H1 (cell line): Measurements from ENCODE around the gene GRID1. TPM values are rescaled to one million over a fixed set of nuclear protein-coding genes. Genes with fewer than 3 reads are reported as not detected.

Source experiments
- CBX5 ChIP-seq: fragments of 300-800, 300-1000 bp; sonication (generic); IDR thresholded peaks from 2 replicates; pipeline ENCODE4 v1.7.1; 2016; ENCODE audit warnings: antibody characterized with exemption, low read length, low read depth
- MAFK ChIP-seq: IDR thresholded peaks from 2 replicates; pipeline ENCODE4 v1.6.1; 2012; ENCODE audit warnings: low read depth, mild to moderate bottlenecking, improper control_type of control experiment, low read length
- NRF1 ChIP-seq: IDR thresholded peaks from 2 replicates; pipeline ENCODE4 v1.6.1; 2011; ENCODE audit warnings: mild to moderate bottlenecking, low read depth, low read length, improper control_type of control experiment
- SAP30 ChIP-seq: fragments of 300-600 bp; sonication (generic); IDR thresholded peaks from 2 replicates; pipeline ENCODE4 v1.7.1; 2012; ENCODE audit warnings: low read length, moderate library complexity, mild to moderate bottlenecking, inconsistent platforms; ENCODE audit not compliant: insufficient read depth, insufficient replicate concordance
- TAF7 ChIP-seq: optimal IDR thresholded peaks from 2 replicates; pipeline ENCODE3; 2011; ENCODE audit warnings: low read depth, mild to moderate bottlenecking, inconsistent platforms, low read length, moderate library complexity, borderline replicate concordance
- ZNF274 ChIP-seq: IDR thresholded peaks from 2 replicates; pipeline ENCODE4 v1.7.0; 2012; ENCODE audit warnings: low read length, borderline replicate concordance; ENCODE audit errors: extremely low read depth
- polyA plus RNA-seq, 7 experiments: library from polyadenylated mRNA; depleted of rRNA in 3 of 7; stranded (reverse) in 5 of 7; unstranded in 2 of 7; fragments of >200 nt in 5 of 7; fragments of 200-250 nt in 2 of 7; gene quantifications; 1 replicate in 5 of 7; 2 replicates in 1 of 7; 4 replicates in 1 of 7; pipeline versions ENCODE4 v1.2.1 to v1.2.3, GENCODE V29; 2011 to 2013; ENCODE audit warnings: missing spikeins in 2 of 7, mixed read lengths in 2 of 7
- total RNA-seq: library from RNA; stranded (reverse); fragmentation: NEBNext Ultra II Directional; extraction: Animal tissue kit (Norgen Biotek cat#: 25700); gene quantifications from 2 replicates; pipeline ENCODE4 v1.2.1, GENCODE V29; 2021
- TF ChIP-seq, protein P1 (sequence below): fragments of 300-600 bp; sonication (generic); IDR thresholded peaks from 2 replicates; pipeline ENCODE4 v1.7.1; 2012; ENCODE audit warnings: low read length, moderate library complexity, mild to moderate bottlenecking, inconsistent platforms; ENCODE audit not compliant: insufficient replicate concordance
- TF ChIP-seq, protein P2 (sequence below), 3 experiments: IDR thresholded peaks; 1 replicate in 2 of 3; 2 replicates in 1 of 3; pipeline versions ENCODE4 v1.5.1 to v1.6.1; 2011; ENCODE audit warnings: low read length in 3 of 3, mild to moderate bottlenecking in 3 of 3, inconsistent platforms in 2 of 3, low read depth in 1 of 3, moderate library complexity in 1 of 3; ENCODE audit not compliant: insufficient read depth in 1 of 3; ENCODE audit errors: control extremely low read depth in 1 of 3

The GRID1 gene
- total and polyA plus RNA-seq, 2 of the 8 experiments (the other 6 are each of a cell fraction or from before 2014, with no cell fraction given), result 0.22 to 0.30 TPM

DNA sequence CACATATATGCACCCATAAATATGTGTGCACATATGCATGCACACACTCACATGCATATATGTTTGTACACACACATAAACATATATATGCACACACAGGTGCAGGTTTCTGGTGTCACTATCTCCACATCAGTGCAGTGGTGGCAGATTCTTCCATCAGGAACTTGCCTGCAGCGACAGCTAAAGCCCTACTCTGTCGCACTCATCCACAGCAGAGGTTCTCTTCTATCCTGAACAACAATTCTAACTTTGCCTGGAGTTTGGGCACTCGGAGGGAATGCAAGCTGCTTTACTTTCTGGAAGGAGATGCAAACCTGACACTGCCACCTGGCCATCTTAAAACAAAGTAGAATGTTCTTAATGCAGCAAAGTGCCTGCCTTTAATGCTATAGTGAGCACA lies 745.8 kb downstream of the GRID1 start (continued):
- TF ChIP-seq, protein P1, sequence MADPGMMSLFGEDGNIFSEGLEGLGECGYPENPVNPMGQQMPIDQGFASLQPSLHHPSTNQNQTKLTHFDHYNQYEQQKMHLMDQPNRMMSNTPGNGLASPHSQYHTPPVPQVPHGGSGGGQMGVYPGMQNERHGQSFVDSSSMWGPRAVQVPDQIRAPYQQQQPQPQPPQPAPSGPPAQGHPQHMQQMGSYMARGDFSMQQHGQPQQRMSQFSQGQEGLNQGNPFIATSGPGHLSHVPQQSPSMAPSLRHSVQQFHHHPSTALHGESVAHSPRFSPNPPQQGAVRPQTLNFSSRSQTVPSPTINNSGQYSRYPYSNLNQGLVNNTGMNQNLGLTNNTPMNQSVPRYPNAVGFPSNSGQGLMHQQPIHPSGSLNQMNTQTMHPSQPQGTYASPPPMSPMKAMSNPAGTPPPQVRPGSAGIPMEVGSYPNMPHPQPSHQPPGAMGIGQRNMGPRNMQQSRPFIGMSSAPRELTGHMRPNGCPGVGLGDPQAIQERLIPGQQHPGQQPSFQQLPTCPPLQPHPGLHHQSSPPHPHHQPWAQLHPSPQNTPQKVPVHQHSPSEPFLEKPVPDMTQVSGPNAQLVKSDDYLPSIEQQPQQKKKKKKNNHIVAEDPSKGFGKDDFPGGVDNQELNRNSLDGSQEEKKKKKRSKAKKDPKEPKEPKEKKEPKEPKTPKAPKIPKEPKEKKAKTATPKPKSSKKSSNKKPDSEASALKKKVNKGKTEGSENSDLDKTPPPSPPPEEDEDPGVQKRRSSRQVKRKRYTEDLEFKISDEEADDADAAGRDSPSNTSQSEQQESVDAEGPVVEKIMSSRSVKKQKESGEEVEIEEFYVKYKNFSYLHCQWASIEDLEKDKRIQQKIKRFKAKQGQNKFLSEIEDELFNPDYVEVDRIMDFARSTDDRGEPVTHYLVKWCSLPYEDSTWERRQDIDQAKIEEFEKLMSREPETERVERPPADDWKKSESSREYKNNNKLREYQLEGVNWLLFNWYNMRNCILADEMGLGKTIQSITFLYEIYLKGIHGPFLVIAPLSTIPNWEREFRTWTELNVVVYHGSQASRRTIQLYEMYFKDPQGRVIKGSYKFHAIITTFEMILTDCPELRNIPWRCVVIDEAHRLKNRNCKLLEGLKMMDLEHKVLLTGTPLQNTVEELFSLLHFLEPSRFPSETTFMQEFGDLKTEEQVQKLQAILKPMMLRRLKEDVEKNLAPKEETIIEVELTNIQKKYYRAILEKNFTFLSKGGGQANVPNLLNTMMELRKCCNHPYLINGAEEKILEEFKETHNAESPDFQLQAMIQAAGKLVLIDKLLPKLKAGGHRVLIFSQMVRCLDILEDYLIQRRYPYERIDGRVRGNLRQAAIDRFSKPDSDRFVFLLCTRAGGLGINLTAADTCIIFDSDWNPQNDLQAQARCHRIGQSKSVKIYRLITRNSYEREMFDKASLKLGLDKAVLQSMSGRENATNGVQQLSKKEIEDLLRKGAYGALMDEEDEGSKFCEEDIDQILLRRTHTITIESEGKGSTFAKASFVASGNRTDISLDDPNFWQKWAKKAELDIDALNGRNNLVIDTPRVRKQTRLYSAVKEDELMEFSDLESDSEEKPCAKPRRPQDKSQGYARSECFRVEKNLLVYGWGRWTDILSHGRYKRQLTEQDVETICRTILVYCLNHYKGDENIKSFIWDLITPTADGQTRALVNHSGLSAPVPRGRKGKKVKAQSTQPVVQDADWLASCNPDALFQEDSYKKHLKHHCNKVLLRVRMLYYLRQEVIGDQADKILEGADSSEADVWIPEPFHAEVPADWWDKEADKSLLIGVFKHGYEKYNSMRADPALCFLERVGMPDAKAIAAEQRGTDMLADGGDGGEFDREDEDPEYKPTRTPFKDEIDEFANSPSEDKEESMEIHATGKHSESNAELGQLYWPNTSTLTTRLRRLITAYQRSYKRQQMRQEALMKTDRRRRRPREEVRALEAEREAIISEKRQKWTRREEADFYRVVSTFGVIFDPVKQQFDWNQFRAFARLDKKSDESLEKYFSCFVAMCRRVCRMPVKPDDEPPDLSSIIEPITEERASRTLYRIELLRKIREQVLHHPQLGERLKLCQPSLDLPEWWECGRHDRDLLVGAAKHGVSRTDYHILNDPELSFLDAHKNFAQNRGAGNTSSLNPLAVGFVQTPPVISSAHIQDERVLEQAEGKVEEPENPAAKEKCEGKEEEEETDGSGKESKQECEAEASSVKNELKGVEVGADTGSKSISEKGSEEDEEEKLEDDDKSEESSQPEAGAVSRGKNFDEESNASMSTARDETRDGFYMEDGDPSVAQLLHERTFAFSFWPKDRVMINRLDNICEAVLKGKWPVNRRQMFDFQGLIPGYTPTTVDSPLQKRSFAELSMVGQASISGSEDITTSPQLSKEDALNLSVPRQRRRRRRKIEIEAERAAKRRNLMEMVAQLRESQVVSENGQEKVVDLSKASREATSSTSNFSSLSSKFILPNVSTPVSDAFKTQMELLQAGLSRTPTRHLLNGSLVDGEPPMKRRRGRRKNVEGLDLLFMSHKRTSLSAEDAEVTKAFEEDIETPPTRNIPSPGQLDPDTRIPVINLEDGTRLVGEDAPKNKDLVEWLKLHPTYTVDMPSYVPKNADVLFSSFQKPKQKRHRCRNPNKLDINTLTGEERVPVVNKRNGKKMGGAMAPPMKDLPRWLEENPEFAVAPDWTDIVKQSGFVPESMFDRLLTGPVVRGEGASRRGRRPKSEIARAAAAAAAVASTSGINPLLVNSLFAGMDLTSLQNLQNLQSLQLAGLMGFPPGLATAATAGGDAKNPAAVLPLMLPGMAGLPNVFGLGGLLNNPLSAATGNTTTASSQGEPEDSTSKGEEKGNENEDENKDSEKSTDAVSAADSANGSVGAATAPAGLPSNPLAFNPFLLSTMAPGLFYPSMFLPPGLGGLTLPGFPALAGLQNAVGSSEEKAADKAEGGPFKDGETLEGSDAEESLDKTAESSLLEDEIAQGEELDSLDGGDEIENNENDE, result no peak
- TF ChIP-seq SAP30 (no peak), MAFK (no peak), TAF7 (no peak), NRF1 (no peak), ZNF274 (no peak), CBX5 (no peak)
- TF ChIP-seq, protein P2, sequence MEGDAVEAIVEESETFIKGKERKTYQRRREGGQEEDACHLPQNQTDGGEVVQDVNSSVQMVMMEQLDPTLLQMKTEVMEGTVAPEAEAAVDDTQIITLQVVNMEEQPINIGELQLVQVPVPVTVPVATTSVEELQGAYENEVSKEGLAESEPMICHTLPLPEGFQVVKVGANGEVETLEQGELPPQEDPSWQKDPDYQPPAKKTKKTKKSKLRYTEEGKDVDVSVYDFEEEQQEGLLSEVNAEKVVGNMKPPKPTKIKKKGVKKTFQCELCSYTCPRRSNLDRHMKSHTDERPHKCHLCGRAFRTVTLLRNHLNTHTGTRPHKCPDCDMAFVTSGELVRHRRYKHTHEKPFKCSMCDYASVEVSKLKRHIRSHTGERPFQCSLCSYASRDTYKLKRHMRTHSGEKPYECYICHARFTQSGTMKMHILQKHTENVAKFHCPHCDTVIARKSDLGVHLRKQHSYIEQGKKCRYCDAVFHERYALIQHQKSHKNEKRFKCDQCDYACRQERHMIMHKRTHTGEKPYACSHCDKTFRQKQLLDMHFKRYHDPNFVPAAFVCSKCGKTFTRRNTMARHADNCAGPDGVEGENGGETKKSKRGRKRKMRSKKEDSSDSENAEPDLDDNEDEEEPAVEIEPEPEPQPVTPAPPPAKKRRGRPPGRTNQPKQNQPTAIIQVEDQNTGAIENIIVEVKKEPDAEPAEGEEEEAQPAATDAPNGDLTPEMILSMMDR (IDR thresholded peaks at IDR 0.05; ENCODE audit: control extremely low read depth in 1 of 3, insufficient read depth in 1 of 3, low read depth in 1 of 3, low read length in 3 of 3), result no peak
